ENCODE data around the gene ZNF70. TPM values are rescaled to one million over a fixed set of nuclear protein-coding genes. Genes with fewer than 3 reads are reported as not detected.

Gene ZNF70
- total RNA-seq, 4 donors from 2014 or later: 3.1 to 6.5 (median 5.4) TPM

GRCh38 chr22:23755711-23756110 lies 4.8 kb upstream of the ZNF70 start:
- 89% methylated on average over 8 of the region's 8 CpGs for WGBS
- peaks cover 0 to 13% (median 11%) of the 10 kb centered on the region in 4 donors for H3K4me1 ChIP-seq
- no peak overlapping the region for H3K27ac ChIP-seq (replicated peaks in 1 of 4)
- H3K4me3 ChIP-seq: no peak overlapping the region
- no peak for TF ChIP-seq EP300 (IDR thresholded peaks at IDR 0.05)
- TF ChIP-seq, protein P1, sequence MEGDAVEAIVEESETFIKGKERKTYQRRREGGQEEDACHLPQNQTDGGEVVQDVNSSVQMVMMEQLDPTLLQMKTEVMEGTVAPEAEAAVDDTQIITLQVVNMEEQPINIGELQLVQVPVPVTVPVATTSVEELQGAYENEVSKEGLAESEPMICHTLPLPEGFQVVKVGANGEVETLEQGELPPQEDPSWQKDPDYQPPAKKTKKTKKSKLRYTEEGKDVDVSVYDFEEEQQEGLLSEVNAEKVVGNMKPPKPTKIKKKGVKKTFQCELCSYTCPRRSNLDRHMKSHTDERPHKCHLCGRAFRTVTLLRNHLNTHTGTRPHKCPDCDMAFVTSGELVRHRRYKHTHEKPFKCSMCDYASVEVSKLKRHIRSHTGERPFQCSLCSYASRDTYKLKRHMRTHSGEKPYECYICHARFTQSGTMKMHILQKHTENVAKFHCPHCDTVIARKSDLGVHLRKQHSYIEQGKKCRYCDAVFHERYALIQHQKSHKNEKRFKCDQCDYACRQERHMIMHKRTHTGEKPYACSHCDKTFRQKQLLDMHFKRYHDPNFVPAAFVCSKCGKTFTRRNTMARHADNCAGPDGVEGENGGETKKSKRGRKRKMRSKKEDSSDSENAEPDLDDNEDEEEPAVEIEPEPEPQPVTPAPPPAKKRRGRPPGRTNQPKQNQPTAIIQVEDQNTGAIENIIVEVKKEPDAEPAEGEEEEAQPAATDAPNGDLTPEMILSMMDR (IDR thresholded peaks at IDR 0.05): no peak
- no peak for TF ChIP-seq POLR2A (IDR thresholded peaks at IDR 0.05; ENCODE audit: low read depth)
- TF ChIP-seq POLR2AphosphoS5 (IDR thresholded peaks at IDR 0.05): no peak
- intact Hi-C loops (cut with DNase I): no loop called here
- no peaks in the 10 kb centered on the region for H3K27me3 ChIP-seq
- DNase-seq (ENCODE audit: extremely low spot score): no peak
- H3K9me3 ChIP-seq: no peaks in the 10 kb centered on the region
- H3K36me3 ChIP-seq: no peaks in the 10 kb centered on the region

DNA sequence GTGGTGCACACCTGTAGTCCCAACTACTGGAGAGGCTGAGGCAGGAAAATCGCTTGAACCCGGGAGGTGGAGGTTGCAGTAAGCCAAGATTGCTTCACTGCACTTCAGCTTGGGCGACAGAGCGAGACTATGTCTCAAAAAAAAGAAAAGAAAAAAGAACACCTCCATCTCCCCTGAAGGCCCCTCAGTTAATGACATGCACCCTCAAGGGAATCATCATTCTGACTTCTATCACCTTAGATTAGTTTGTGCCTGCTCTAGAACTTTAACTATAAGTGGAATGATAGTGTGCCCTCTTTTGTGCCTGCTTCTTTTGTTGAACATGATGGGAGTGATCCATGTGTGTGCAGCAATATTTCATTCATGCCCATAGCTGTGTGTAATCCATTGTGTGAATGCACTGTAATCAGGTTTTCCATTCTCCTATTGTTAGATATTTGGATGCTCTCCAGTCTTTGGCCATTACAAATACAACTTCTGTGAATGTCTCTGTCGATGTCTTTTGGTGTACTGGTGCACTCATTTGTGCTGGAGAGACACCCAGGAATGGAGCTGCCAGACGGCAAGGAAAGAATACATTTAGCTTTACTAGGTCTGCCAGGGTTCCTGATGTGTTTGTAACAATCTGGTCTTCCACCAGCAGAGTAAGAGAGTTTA lies 4.2 kb upstream of the ZNF70 start:
- Histone ChIP-seq H3K9me3 (no peaks in the 10 kb centered on the region), H3K36me3 (no peaks in the 10 kb centered on the region), H3K4me3 (no peak overlapping the region), H3K4me1 (peaks cover 5 to 19% (median 16%) of the 10 kb centered on the region in 4 donors), H3K27me3 (no peaks in the 10 kb centered on the region), H3K27ac (replicated peaks in 1 of 4) (no peak overlapping the region)
- intact Hi-C loops (cut with DNase I): loop anchor here (5.0 kb wide), 1 partner anchor 38 kb away; no protein-coding TSS in a partner anchor
- no peak for DNase-seq (ENCODE audit: extremely low spot score)
- no peak for TF ChIP-seq EP300 (IDR thresholded peaks at IDR 0.05)
- TF ChIP-seq POLR2A (IDR thresholded peaks at IDR 0.05; ENCODE audit: low read depth): no peak
- TF ChIP-seq POLR2AphosphoS5 (IDR thresholded peaks at IDR 0.05): no peak
- TF ChIP-seq, protein P1 (IDR thresholded peaks at IDR 0.05): no peak
- WGBS: 66% methylated on average over 6 of the region's 6 CpGs

- Histone ChIP-seq H3K4me1 (peaks cover 10 to 26% (median 22%) of the 10 kb centered on the region in 4 donors), H3K27me3 (no peaks in the 10 kb centered on the region), H3K36me3 (no peaks in the 10 kb centered on the region), H3K9me3 (no peaks in the 10 kb centered on the region), H3K4me3 (no peak within 1 kb of the TSS), H3K27ac (replicated peaks in 1 of 4) (no peak within 1 kb of the TSS)
- WGBS: 90% methylated on average over 14 of the region's 14 CpGs
- intact Hi-C loops (cut with DNase I): loop anchor here (5.0 kb wide), 1 partner anchor 37 kb away; no protein-coding TSS in a partner anchor
- TF ChIP-seq EP300 (IDR thresholded peaks at IDR 0.05) (no peak), POLR2AphosphoS5 (IDR thresholded peaks at IDR 0.05) (no peak), POLR2A (IDR thresholded peaks at IDR 0.05; ENCODE audit: low read depth) (no peak)
- TF ChIP-seq, protein P1 (IDR thresholded peaks at IDR 0.05): no peak
- DNase-seq (ENCODE audit: extremely low spot score): no peak
These were observed 3.5 kb upstream of the ZNF70 start, which contains the start of gene VPREB3 for GRCh38 chr22:23754220-23754919. TSS of gene VPREB3 (minus strand) at chr22:23754425. CDS start at chr22:23754363, 62 bp downstream.

- no peak for DNase-seq (ENCODE audit: extremely low spot score)
These were observed 2.5 kb upstream of the ZNF70 start for GRCh38 chr22:23753385-23753784.

More at GRCh38 chr22:23753385-23753784, 2.5 kb upstream of the ZNF70 start:
- H3K36me3 ChIP-seq: no peaks in the 10 kb centered on the region
- peaks cover 10 to 26% (median 22%) of the 10 kb centered on the region in 4 donors for H3K4me1 ChIP-seq
- TF ChIP-seq POLR2A (IDR thresholded peaks at IDR 0.05; ENCODE audit: low read depth) (no peak), POLR2AphosphoS5 (IDR thresholded peaks at IDR 0.05) (no peak), EP300 (IDR thresholded peaks at IDR 0.05) (no peak)
- TF ChIP-seq, protein P1 (IDR thresholded peaks at IDR 0.05): no peak
- H3K27ac ChIP-seq (replicated peaks in 1 of 4): no peak overlapping the region
- 78% methylated on average over 2 of the region's 2 CpGs for WGBS
- no peaks in the 10 kb centered on the region for H3K9me3 ChIP-seq
- H3K4me3 ChIP-seq: no peak overlapping the region
- intact Hi-C loops (cut with DNase I): loop anchor here (5.0 kb wide), 1 partner anchor 36 kb away; no protein-coding TSS in a partner anchor
- H3K27me3 ChIP-seq: no peaks in the 10 kb centered on the region
